HepG2 (cell line): ENCODE data around the gene ABCB10.

ENCODE experiments used
- ELF1 ChIP-seq: sonication (generic); formaldehyde crosslinking; IDR thresholded peaks from 2 replicates; pipeline ENCODE4 v1.4.0; 2020; ENCODE audit warnings: missing genetic modification reagents
- EZH2 ChIP-seq: conservative IDR thresholded peaks from 2 replicates; pipeline ENCODE4 v1.6.1; 2012; ENCODE audit warnings: mild to moderate bottlenecking, low read depth, low read length, moderate library complexity
- HNRNPUL1 ChIP-seq: fragments of 200-400 bp; formaldehyde crosslinking; IDR thresholded peaks from 2 replicates; pipeline ENCODE4 v1.6.1; 2017; ENCODE audit warnings: low read depth, mild to moderate bottlenecking, low read length, moderate library complexity
- IRF2 ChIP-seq: IDR thresholded peaks from 2 replicates; pipeline ENCODE4 v1.6.1; 2018; ENCODE audit warnings: missing genetic modification reagents, missing compliant biosample characterization
- MAZ ChIP-seq, 2 experiments: sonication (generic) in 1 of 2; formaldehyde crosslinking in 1 of 2; IDR thresholded peaks; 2 replicates each; pipeline versions ENCODE4 v1.5.0 to v1.6.1; 2012 to 2020; ENCODE audit warnings: low read depth in 2 of 2, mild to moderate bottlenecking in 2 of 2, borderline replicate concordance in 1 of 2, improper control_type of control experiment in 1 of 2, low read length in 1 of 2, missing genetic modification reagents in 1 of 2, moderate library complexity in 1 of 2
- MXI1 ChIP-seq: IDR thresholded peaks from 3 replicates; pipeline ENCODE4 v1.6.1; 2012; ENCODE audit warnings: low read depth, low read length, inconsistent platforms, borderline replicate concordance
- POLR2A ChIP-seq, 2 experiments: IDR thresholded peaks; 2 replicates each; pipeline ENCODE4 v1.6.1; 2011; ENCODE audit warnings: low read depth in 2 of 2, low read length in 2 of 2, mild to moderate bottlenecking in 1 of 2, moderate library complexity in 1 of 2; ENCODE audit not compliant: insufficient read depth in 1 of 2
- TF ChIP-seq, protein P1 (sequence below): sonication (generic); formaldehyde crosslinking; IDR thresholded peaks from 2 replicates; pipeline ENCODE4 v1.5.0; 2020; ENCODE audit warnings: mild to moderate bottlenecking, missing genetic modification reagents, moderate library complexity
- TF ChIP-seq, protein P2 (sequence below): sonication (generic); formaldehyde crosslinking; IDR thresholded peaks from 2 replicates; pipeline ENCODE4 v1.4.0; 2020; ENCODE audit warnings: mild to moderate bottlenecking, missing genetic modification reagents
- TF ChIP-seq, protein P3 (sequence below): sonication (generic); formaldehyde crosslinking; IDR thresholded peaks from 2 replicates; pipeline ENCODE4 v1.4.0; 2020; ENCODE audit warnings: missing genetic modification reagents; ENCODE audit errors: not compliant biosample characterization
- TF ChIP-seq, protein P4 (sequence below): sonication (generic); formaldehyde crosslinking; IDR thresholded peaks from 2 replicates; pipeline ENCODE4 v1.4.0; 2020; ENCODE audit warnings: missing genetic modification reagents

DNA sequence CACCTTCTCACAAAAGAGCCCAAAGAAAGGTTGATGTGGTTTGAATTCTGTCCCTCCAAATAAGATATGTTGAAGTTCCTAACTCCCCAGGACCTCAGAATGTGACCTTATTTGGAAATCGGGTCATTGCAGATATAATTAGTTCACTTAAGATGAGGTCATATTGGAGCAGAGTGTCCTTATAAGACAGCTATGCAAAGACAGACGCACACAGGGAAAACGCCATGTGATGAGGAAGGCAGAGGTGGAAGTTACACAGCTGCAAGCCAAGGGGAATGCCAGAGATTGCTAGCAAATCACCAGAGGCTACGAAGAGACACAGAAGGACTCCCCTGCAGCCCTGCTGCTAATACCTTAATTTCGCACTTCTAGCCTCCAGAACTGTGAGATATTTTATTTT, 5.2 kb upstream of the ABCB10 start:
- TF ChIP-seq, protein P1, sequence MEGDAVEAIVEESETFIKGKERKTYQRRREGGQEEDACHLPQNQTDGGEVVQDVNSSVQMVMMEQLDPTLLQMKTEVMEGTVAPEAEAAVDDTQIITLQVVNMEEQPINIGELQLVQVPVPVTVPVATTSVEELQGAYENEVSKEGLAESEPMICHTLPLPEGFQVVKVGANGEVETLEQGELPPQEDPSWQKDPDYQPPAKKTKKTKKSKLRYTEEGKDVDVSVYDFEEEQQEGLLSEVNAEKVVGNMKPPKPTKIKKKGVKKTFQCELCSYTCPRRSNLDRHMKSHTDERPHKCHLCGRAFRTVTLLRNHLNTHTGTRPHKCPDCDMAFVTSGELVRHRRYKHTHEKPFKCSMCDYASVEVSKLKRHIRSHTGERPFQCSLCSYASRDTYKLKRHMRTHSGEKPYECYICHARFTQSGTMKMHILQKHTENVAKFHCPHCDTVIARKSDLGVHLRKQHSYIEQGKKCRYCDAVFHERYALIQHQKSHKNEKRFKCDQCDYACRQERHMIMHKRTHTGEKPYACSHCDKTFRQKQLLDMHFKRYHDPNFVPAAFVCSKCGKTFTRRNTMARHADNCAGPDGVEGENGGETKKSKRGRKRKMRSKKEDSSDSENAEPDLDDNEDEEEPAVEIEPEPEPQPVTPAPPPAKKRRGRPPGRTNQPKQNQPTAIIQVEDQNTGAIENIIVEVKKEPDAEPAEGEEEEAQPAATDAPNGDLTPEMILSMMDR (CRISPR knock-in tag), result no peak
- no peak for TF ChIP-seq POLR2A (IDR thresholded peaks at IDR 0.05; ENCODE audit: insufficient read depth in 1 of 2, low read depth in 2 of 2, low read length in 2 of 2)
- no peak for TF ChIP-seq MXI1
- TF ChIP-seq ELF1 (CRISPR knock-in tag), result no peak
- no peak for TF ChIP-seq IRF2 (CRISPR knock-in tag)
- no peak for TF ChIP-seq MAZ (IDR thresholded peaks at IDR 0.05; ENCODE audit: borderline replicate concordance, low read depth, low read length)
- no peak for TF ChIP-seq MAZ (CRISPR knock-in tag; IDR thresholded peaks at IDR 0.05; ENCODE audit: low read depth)
- TF ChIP-seq, protein P2, sequence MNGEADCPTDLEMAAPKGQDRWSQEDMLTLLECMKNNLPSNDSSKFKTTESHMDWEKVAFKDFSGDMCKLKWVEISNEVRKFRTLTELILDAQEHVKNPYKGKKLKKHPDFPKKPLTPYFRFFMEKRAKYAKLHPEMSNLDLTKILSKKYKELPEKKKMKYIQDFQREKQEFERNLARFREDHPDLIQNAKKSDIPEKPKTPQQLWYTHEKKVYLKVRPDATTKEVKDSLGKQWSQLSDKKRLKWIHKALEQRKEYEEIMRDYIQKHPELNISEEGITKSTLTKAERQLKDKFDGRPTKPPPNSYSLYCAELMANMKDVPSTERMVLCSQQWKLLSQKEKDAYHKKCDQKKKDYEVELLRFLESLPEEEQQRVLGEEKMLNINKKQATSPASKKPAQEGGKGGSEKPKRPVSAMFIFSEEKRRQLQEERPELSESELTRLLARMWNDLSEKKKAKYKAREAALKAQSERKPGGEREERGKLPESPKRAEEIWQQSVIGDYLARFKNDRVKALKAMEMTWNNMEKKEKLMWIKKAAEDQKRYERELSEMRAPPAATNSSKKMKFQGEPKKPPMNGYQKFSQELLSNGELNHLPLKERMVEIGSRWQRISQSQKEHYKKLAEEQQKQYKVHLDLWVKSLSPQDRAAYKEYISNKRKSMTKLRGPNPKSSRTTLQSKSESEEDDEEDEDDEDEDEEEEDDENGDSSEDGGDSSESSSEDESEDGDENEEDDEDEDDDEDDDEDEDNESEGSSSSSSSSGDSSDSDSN (CRISPR knock-in tag), result no peak
- TF ChIP-seq EZH2, result no peak
- TF ChIP-seq, protein P3, sequence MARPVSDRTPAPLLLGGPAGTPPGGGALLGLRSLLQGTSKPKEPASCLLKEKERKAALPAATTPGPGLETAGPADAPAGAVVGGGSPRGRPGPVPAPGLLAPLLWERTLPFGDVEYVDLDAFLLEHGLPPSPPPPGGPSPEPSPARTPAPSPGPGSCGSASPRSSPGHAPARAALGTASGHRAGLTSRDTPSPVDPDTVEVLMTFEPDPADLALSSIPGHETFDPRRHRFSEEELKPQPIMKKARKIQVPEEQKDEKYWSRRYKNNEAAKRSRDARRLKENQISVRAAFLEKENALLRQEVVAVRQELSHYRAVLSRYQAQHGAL, result no peak
- TF ChIP-seq, protein P4, sequence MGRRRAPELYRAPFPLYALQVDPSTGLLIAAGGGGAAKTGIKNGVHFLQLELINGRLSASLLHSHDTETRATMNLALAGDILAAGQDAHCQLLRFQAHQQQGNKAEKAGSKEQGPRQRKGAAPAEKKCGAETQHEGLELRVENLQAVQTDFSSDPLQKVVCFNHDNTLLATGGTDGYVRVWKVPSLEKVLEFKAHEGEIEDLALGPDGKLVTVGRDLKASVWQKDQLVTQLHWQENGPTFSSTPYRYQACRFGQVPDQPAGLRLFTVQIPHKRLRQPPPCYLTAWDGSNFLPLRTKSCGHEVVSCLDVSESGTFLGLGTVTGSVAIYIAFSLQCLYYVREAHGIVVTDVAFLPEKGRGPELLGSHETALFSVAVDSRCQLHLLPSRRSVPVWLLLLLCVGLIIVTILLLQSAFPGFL (CRISPR knock-in tag), result no peak
- TF ChIP-seq HNRNPUL1, result no peak
